Esophagus squamous epithelium (tissue), 5 donors: ENCODE measurements around the gene CDH16. TPM values are rescaled to one million over a fixed set of nuclear protein-coding genes. Genes with fewer than 3 reads are reported as not detected.
"Not testable (repeated sequence)": the region's sequence is repeated elsewhere in the genome, so short reads cannot be mapped to it uniquely, and the experiment has no call there.

Source experiments
- DNase-seq: peaks from one replicate; lab custom pipeline; 2025; lab: John Stamatoyannopoulos, UW
- H3K27ac ChIP-seq, 4 donors: fragments of 200-600 bp; sonication (generic); one replicate each; pipeline ENCODE4 v1.5.1; 2016 to 2019; ENCODE audit warnings: mild to moderate bottlenecking in 1 of 4
- H3K27me3 ChIP-seq, 4 donors: fragments of 200-600 bp; sonication (generic); 1 replicate in 3 of 4; 2 replicates in 1 of 4; pipeline versions ENCODE4 v1.5.1 to v1.6.0; 2017 to 2021; ENCODE audit warnings: antibody characterized with exemption in 1 of 4
- H3K36me3 ChIP-seq, 3 donors: fragments of 200-600 bp; sonication (generic); one replicate each; pipeline ENCODE4 v1.5.1; 2016 to 2019
- H3K4me1 ChIP-seq, 3 donors: fragments of 200-600 bp; sonication (generic); one replicate each; pipeline ENCODE4 v1.5.1; 2017 to 2019
- H3K4me3 ChIP-seq, 4 donors: fragments of 200-600 bp; sonication (generic); 1 replicate in 3 of 4; 2 replicates in 1 of 4; pipeline ENCODE4 v1.5.1; 2016 to 2019; ENCODE audit warnings: mild to moderate bottlenecking in 2 of 4, moderate library complexity in 1 of 4
- H3K9me3 ChIP-seq, 3 donors: fragments of 200-600 bp; sonication (generic); one replicate each; pipeline ENCODE4 v1.5.1; 2016 to 2019
- POLR2A ChIP-seq, 4 donors: fragments of 450-650 bp; IDR thresholded peaks; one replicate each; pipeline ENCODE4 v1.6.1; 2017; ENCODE audit warnings: antibody characterized with exemption in 4 of 4, mild to moderate bottlenecking in 4 of 4, moderate library complexity in 3 of 4
- WGBS, 2 donors: methylation state at CpG; one replicate each; pipeline ENCODE4 v1.1.5; 2018; 5-methylcytosine and 5-hydroxymethylcytosine counted together
- intact Hi-C: fragments of 100-400 bp; cut with DNase I; formaldehyde crosslinking; loops from one replicate; pipeline ENCODE4 v1.15.0; 2022
- total RNA-seq, 4 donors: library from RNA; depleted of rRNA; stranded (reverse); fragments of >200 nt; gene quantifications; one replicate each; pipeline ENCODE4 v1.1.0, GENCODE V29; 2016
- TF ChIP-seq, protein P1 (sequence below), 6 experiments: fragments of 450-650 bp in 4 of 6; fragments of 200-600 bp in 2 of 6; sonication (generic) in 2 of 6; IDR thresholded peaks; one replicate each; pipeline ENCODE4 v1.5.1; 2016 to 2019; ENCODE audit warnings: antibody characterized with exemption in 6 of 6, mild to moderate bottlenecking in 4 of 6, moderate library complexity in 4 of 6
- donor health status: DM: yes; HTN: yes; CAD: no.

The CDH16 gene
- total RNA-seq, 4 donors from 2014 or later: 1.9 to 6.3 (median 4.1) TPM

DNA sequence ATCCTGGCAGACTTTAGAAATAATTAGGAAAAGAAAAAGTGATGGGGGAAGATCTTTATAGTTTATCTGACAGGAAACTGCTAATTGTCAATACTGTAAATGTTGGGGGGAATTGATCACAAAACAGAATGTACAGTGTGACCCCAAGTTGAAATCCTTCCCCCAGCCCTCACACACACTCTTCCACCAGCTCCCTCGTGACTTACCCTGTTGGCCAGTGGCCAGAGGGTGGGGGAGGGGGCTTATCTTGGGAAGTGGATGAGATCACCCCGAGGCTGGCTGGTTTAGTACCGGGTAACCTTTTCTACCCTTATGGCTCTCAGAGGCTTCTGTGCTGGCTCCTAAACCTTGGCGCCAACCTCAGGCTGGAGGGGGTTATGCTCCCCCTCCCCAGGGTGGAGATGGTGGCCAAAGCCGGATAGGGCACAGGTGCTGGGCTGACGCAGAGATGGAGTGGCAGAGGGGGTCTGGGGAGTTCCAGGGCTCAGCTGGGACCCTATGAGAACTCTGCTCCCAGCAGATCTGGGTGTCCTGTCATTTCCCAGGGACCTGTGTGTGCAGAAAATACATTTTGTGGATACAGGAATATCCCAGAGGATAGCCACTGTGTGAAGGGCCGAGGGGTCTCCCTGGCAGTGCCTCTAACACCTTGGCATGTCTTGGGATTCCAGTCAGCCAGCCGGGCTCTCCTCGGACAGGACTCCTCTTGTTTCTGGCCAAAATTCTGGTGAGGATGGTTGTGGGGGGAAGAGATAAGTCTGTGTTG lies 18.6 kb downstream of the CDH16 start:
- intact Hi-C loops: loop anchor here (5.0 kb wide), 1 partner anchor 32 kb away; the partner anchor contains the start of gene CIAO2B
- H3K27me3 ChIP-seq: no peaks in the 10 kb centered on the region
- TF ChIP-seq POLR2A (IDR thresholded peaks at IDR 0.05): no peak
- TF ChIP-seq, protein P1, sequence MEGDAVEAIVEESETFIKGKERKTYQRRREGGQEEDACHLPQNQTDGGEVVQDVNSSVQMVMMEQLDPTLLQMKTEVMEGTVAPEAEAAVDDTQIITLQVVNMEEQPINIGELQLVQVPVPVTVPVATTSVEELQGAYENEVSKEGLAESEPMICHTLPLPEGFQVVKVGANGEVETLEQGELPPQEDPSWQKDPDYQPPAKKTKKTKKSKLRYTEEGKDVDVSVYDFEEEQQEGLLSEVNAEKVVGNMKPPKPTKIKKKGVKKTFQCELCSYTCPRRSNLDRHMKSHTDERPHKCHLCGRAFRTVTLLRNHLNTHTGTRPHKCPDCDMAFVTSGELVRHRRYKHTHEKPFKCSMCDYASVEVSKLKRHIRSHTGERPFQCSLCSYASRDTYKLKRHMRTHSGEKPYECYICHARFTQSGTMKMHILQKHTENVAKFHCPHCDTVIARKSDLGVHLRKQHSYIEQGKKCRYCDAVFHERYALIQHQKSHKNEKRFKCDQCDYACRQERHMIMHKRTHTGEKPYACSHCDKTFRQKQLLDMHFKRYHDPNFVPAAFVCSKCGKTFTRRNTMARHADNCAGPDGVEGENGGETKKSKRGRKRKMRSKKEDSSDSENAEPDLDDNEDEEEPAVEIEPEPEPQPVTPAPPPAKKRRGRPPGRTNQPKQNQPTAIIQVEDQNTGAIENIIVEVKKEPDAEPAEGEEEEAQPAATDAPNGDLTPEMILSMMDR (IDR thresholded peaks at IDR 0.05): no peak
- WGBS, 2 donors: 10 to 23% methylated on average over 4 to 7 of the region's 9 CpGs
- H3K4me1 ChIP-seq: peaks cover 61 to 100% (median 85%) of the 10 kb centered on the region in 3 donors
- no peaks in the 10 kb centered on the region for H3K9me3 ChIP-seq
- DNase-seq: no peak
- peak overlapping the region; percentile 80 to 93 (median 90) for H3K27ac ChIP-seq
- H3K4me3 ChIP-seq: peak overlapping the region in 1 of 4 donors; percentile 5
- H3K36me3 ChIP-seq: no peaks in the 10 kb centered on the region

DNA sequence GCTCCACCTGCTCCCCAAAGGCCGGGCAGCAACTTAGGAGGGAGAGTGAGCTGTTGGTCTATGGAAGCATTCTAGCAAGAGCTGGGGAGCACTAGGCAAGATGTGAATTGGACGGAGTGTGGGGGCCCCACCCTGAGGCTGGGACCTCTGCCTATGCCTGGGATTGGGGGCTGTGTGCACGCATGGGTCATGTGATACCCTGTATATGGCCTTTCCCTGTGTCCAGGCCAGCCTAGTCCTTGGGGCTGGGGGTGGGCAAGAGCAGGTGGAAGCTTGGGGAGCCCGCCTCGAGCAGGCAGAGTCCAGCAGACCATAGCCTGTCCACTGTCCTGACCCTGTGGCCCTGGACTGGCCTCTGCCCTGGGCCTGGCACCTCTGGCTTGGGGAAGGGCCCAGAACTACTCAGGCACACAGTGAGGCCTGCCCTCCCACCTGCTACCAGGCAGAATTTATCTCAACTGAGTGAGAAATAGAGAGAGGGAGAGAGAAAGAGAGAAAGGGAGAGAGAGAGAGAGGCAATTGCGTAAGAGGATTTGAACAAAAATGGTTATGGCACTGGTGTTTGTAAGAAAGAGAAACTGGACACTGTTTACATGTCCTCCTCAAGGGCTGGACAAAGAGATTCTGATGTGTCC lies 19.3 kb downstream of the CDH16 start:
- no peaks in the 10 kb centered on the region for H3K36me3 ChIP-seq
- H3K27me3 ChIP-seq: no peaks in the 10 kb centered on the region
- intact Hi-C loops: loop anchor here (5.0 kb wide), 1 partner anchor 33 kb away; the partner anchor contains the start of gene CIAO2B
- H3K27ac ChIP-seq: peak overlapping the region; percentile 80 to 93 (median 90)
- no peak overlapping the region for H3K4me3 ChIP-seq
- DNase-seq: no peak
- TF ChIP-seq, protein P1 (IDR thresholded peaks at IDR 0.05): no peak
- TF ChIP-seq POLR2A (IDR thresholded peaks at IDR 0.05): no peak
- H3K9me3 ChIP-seq: no peaks in the 10 kb centered on the region
- peaks cover 56 to 95% (median 78%) of the 10 kb centered on the region in 3 donors for H3K4me1 ChIP-seq
- WGBS, 2 donors: 76 to 84% methylated on average over 3 to 6 of the region's 6 CpGs

DNA sequence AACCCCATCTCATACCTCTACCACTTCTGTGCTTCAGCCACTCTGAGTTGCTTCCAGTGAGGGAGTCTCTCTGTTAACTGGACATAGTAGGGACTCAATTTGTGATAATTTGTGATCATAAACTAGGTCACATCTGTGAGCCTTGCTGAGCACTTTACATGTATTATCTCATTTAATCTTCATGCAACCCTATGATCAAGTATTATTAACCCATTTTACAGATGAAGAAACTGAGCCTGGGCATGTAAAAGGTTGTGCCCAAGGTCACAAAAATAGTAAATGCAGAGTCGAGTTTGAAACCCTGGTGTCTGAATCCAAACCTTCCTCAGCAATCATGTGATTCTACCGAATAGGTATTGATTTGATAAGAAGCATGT lies 19.8 kb downstream of the CDH16 start:
- no peak for DNase-seq
- intact Hi-C loops: loop anchor here (5.0 kb wide), 1 partner anchor 33 kb away; the partner anchor contains the start of gene CIAO2B
- no peaks in the 10 kb centered on the region for H3K27me3 ChIP-seq
- H3K4me3 ChIP-seq: no peak overlapping the region
- no peaks in the 10 kb centered on the region for H3K36me3 ChIP-seq
- 72 to 85% methylated on average over 2 of the region's 2 CpGs for WGBS, 2 donors
- H3K27ac ChIP-seq: peak overlapping the region; percentile 80 to 93 (median 90)
- no peak for TF ChIP-seq POLR2A (IDR thresholded peaks at IDR 0.05)
- TF ChIP-seq, protein P1 (IDR thresholded peaks at IDR 0.05): no peak
- H3K9me3 ChIP-seq: no peaks in the 10 kb centered on the region
- H3K4me1 ChIP-seq: peaks cover 56 to 90% (median 74%) of the 10 kb centered on the region in 3 donors

DNA sequence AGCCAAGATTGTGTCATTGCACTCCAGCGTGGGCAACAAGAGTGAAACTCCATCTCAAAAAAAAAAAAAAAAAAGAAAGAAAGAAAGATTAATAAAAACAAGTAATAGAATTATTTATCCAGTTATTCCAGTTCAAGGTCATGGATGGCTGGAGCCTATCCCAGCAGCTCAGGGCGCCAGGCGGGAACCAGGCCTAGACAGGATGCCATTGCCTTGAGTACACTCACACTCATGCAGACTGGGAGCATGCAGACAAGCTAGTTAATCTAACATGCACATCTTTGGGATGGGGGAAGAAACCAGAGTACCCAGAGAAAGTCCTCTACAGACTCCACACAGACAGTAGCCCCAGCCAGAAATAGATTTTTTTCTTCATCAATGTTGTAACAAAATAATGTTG lies 20.5 kb downstream of the CDH16 start:
- Histone ChIP-seq H3K9me3 (no peaks in the 10 kb centered on the region), H3K4me1 (peaks cover 50 to 83% (median 67%) of the 10 kb centered on the region in 3 donors), H3K4me3 (no peak overlapping the region), H3K27ac (peak overlapping the region; percentile 80 to 93 (median 90)), H3K27me3 (no peaks in the 10 kb centered on the region), H3K36me3 (no peaks in the 10 kb centered on the region)
- DNase-seq: no peak
- 43 to 49% methylated on average over 2 to 3 of the region's 3 CpGs for WGBS, 2 donors
- intact Hi-C loops: loop anchor here (5.0 kb wide), 1 partner anchor 34 kb away; the partner anchor contains the start of gene CIAO2B
- TF ChIP-seq POLR2A (IDR thresholded peaks at IDR 0.05): no peak
- TF ChIP-seq, protein P1 (IDR thresholded peaks at IDR 0.05): no peak

DNA sequence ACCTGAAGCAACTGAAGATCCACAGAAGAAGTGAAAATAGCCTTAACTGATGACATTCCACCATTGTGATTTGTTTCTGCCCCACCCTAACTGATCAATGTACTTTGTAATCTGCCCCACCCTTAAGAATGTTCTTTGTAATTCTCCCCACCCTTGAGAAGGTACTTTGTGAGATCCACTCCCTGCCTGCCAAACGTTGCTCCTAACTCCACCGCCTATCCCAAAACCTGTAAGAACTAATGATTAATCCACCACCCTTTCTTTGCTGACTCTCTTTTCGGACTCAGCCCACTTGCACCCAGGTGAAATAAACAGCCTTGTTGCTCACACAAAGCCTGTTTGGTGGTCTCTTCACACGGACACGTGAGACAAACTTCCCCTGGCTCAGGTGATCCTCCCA lies 22.0 kb downstream of the CDH16 start:
- H3K27ac ChIP-seq: peak overlapping the region; percentile 80 to 93 (median 85)
- not testable (repeated sequence) for H3K9me3 ChIP-seq, H3K4me3 ChIP-seq, DNase-seq, H3K27me3 ChIP-seq, H3K36me3 ChIP-seq
- intact Hi-C loops: loop anchor here (5.0 kb wide), 1 partner anchor 36 kb away; the partner anchor contains the start of gene CIAO2B
- H3K4me1 ChIP-seq: peaks cover 43 to 68% (median 54%) of the 10 kb centered on the region in 3 donors
- 45 to 70% methylated on average over 5 of the region's 5 CpGs for WGBS, 2 donors
